CD4-positive, alpha-beta T cell treated with Interferon alpha-2 for 1 hour (primary cell): ENCODE results near the gene UQCC2.

Experiments used
- DNase-seq, 2 donors: peaks; one replicate each; pipeline ENCODE4 v3.0.0-alpha.2; 2020 to 2022

Gene UQCC2

GRCh38 chr6:33711140-33712129, at the start of gene UQCC2:
TSS of gene UQCC2 (minus strand) at chr6:33711700. CDS start at chr6:33711686, 14 bp downstream.
- DNase-seq = peak; percentile 97

GRCh38 chr6:33759887-33760629, 48.6 kb upstream of the UQCC2 start:
- no peak for DNase-seq

- no peak for DNase-seq
Observed at GRCh38 chr6:33758815-33759216, 47.3 kb upstream of the UQCC2 start.

- DNase-seq = no peak
Observed at GRCh38 chr6:33757906-33758305, 46.4 kb upstream of the UQCC2 start.

GRCh38 chr6:33757113-33757512, 45.6 kb upstream of the UQCC2 start:
- no peak for DNase-seq

GRCh38 chr6:33756211-33756954, 44.9 kb upstream of the UQCC2 start:
- no peak for DNase-seq

GRCh38 chr6:33755070-33755869, 43.8 kb upstream of the UQCC2 start:
- DNase-seq = no peak

GRCh38 chr6:33754222-33754621, 42.7 kb upstream of the UQCC2 start:
- no peak for DNase-seq

- DNase-seq = no peak
Observed at GRCh38 chr6:33752646-33753015, 41.1 kb upstream of the UQCC2 start.

GRCh38 chr6:33751771-33752645, 40.5 kb upstream of the UQCC2 start:
- DNase-seq = no peak

GRCh38 chr6:33750244-33750991, 38.9 kb upstream of the UQCC2 start:
- DNase-seq = no peak

GRCh38 chr6:33749401-33749800, 37.9 kb upstream of the UQCC2 start:
- DNase-seq = no peak

- DNase-seq = no peak
Observed at GRCh38 chr6:33748841-33749240, 37.3 kb upstream of the UQCC2 start.

GRCh38 chr6:33747823-33748222, 36.3 kb upstream of the UQCC2 start:
- no peak for DNase-seq

- DNase-seq = no peak
Observed at GRCh38 chr6:33746651-33747100, 35.2 kb upstream of the UQCC2 start, which contains the start of gene IP6K3. TSS of gene IP6K3 (minus strand) at chr6:33746905. CDS start at chr6:33735476, 11,429 bp downstream.

- no peak for DNase-seq
Observed at GRCh38 chr6:33746036-33746600, 34.6 kb upstream of the UQCC2 start.

GRCh38 chr6:33745548-33745947, 34.0 kb upstream of the UQCC2 start:
- no peak for DNase-seq

GRCh38 chr6:33744895-33745546, 33.5 kb upstream of the UQCC2 start:
- no peak for DNase-seq
